IPS-20b (cell line): Measurements from ENCODE around the gene EID3.

ENCODE experiments used
- H3K27ac ChIP-seq: one replicate; pipeline ENCODE4 v1.5.1; 2013; ENCODE audit warnings: low read length
- H3K27me3 ChIP-seq: 2 replicates; pipeline ENCODE4 v1.6.1; 2013; ENCODE audit warnings: mild to moderate bottlenecking, low read length, inconsistent platforms; ENCODE audit not compliant: insufficient read depth
- H3K36me3 ChIP-seq: 2 replicates; pipeline ENCODE4 v1.6.1; 2013; ENCODE audit warnings: low read depth, mild to moderate bottlenecking, inconsistent platforms, low read length, moderate library complexity; ENCODE audit not compliant: insufficient read depth
- H3K4me1 ChIP-seq: 2 replicates; pipeline ENCODE4 v1.6.1; 2013; ENCODE audit warnings: mild to moderate bottlenecking, control low read depth, inconsistent platforms, low read length, moderate library complexity; ENCODE audit not compliant: insufficient read depth
- H3K4me3 ChIP-seq: 2 replicates; pipeline ENCODE4 v1.5.1; 2013; ENCODE audit warnings: mild to moderate bottlenecking, low read length, inconsistent platforms
- H3K9ac ChIP-seq: 2 replicates; pipeline ENCODE4 v1.6.1; 2013; ENCODE audit warnings: low read depth, mild to moderate bottlenecking, inconsistent platforms, low read length, moderate library complexity
- H3K9me3 ChIP-seq: 2 replicates; pipeline ENCODE4 v1.6.1; 2013; ENCODE audit warnings: mild to moderate bottlenecking, low read depth, low read length, inconsistent platforms; ENCODE audit not compliant: insufficient read depth

The EID3 gene

DNA sequence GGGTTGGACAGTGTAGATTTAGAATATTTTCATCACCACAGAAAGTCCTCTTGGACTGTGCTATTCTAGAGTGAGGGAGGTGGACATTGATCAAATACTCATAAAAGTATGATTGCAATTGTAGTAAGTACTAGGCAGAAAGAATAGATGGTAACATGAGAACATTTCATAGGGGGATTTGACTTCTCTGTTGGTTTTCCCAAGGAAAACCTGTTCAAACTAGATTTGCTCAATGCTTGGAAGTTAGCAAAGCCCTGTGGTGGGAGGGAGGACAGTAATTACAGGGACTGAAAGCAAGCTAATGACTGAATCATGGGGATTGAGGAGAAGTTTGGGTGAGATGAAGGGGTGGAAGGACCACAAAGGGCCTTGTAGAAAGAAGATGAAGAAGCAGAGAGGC, 24.4 kb upstream of the EID3 start:
- H3K9me3 ChIP-seq = no peaks in the 10 kb centered on the region
- no peak overlapping the region for H3K9ac ChIP-seq
- no peaks in the 10 kb centered on the region for H3K4me1 ChIP-seq
- no peaks in the 10 kb centered on the region for H3K36me3 ChIP-seq
- no peaks in the 10 kb centered on the region for H3K27me3 ChIP-seq
- no peak overlapping the region for H3K4me3 ChIP-seq
- H3K27ac ChIP-seq = no peak overlapping the region

DNA sequence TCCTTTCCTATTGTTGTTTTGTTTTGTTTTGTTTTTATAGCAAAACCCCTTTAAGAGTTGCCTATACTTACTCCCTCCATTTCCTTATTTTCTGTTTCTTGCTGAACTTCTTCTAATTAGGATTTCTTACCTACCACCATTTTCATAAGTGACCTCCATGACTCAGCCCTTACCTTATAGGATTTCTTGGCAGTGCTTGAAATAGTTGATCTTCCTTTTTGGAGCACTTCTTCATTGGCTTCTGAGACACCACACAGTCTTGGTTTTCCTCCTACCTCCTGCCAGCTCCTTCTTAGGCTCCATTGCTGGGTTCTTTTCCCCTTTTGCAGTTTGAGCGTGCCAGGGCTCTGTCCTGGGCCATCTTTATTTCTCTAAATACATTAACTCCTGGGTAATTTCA, 23.4 kb upstream of the EID3 start:
- H3K36me3 ChIP-seq = no peaks in the 10 kb centered on the region
- no peak overlapping the region for H3K9ac ChIP-seq
- no peaks in the 10 kb centered on the region for H3K9me3 ChIP-seq
- no peaks in the 10 kb centered on the region for H3K4me1 ChIP-seq
- no peaks in the 10 kb centered on the region for H3K27me3 ChIP-seq
- H3K27ac ChIP-seq = no peak overlapping the region
- H3K4me3 ChIP-seq = no peak overlapping the region

DNA sequence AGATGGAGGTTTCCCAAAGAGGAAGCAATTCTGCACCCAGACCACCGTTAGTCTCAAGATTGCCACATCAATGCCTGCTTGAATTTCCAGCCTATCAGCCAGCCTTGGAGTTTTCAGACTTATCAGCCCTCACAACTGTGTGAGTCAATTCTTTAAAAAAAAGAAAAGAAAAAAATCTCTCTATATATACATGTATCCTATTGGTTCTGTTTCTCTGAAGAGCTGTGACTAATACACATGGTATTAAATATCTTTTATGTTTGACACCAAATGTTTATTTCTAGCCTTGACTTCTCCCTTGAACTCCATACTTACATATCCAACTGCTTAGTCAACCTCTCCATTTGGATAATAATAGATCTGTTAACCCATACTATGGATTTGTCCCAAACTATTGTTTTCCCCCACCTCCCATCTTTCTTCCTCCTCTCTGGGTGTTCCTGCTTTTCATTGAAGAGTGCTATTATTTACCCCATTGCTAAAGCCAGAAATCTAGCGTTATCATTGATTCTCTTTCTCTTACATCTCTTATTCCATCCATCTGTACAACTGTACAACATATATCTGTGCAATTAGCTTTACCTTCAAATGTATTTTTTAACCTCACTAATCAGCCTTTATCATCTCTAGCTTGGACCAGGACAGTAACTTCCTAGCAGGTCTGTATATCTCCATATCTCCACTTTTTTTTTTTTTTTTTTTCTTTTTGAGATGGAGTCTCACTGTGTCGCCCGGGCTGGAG, 22.7 kb upstream of the EID3 start:
- H3K9ac ChIP-seq = no peak overlapping the region
- H3K4me1 ChIP-seq = peaks cover under 1% of the 10 kb centered on the region; the same call in 1 of the 2 replicates
- H3K4me3 ChIP-seq = no peak overlapping the region
- no peaks in the 10 kb centered on the region for H3K9me3 ChIP-seq
- no peaks in the 10 kb centered on the region for H3K36me3 ChIP-seq
- no peak overlapping the region for H3K27ac ChIP-seq
- H3K27me3 ChIP-seq = no peaks in the 10 kb centered on the region

DNA sequence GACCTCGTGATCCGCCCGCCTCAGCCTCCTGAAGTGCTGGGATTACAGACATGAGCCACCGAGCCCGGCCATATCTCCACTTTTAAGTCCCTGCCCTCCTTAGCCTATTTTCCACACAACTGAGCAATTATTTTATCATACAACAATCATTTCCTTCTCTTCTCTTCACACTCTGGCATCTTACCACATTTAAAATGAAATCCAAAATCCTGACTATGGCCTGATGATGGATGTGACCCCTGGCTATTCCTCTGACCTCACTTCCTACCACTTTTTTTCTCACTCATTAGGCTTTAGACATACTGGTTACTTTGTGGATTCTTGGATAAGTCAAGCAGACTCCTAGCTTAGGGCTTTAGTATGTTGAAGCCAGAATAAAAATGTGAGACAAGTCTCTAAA, 21.9 kb upstream of the EID3 start:
- no peaks in the 10 kb centered on the region for H3K36me3 ChIP-seq
- H3K4me3 ChIP-seq = no peak overlapping the region
- no peaks in the 10 kb centered on the region for H3K9me3 ChIP-seq
- H3K27ac ChIP-seq = no peak overlapping the region
- H3K4me1 ChIP-seq = peaks cover 6% of the 10 kb centered on the region; the same call in 1 of the 2 replicates
- H3K9ac ChIP-seq = no peak overlapping the region
- H3K27me3 ChIP-seq = no peaks in the 10 kb centered on the region

DNA sequence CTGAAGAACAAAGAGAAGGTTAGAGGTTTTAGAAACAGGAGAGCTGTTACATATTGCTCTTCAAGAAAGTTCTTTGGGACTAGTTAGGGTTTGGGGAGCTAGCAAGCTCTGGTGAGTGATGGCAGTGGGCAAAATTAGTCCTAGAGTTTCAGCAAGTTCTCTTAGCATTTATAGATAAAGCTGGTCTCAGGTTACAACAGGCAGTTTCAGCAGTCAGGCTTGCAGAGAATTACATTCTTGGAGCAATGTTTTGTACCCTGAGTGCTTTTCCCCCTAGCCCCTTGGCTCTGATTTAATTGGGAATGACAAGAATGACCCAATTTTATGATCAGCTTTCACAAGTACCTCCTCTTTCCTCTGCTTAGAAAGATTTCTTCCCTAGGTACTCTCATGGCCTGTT, 21.4 kb upstream of the EID3 start:
- Histone ChIP-seq H3K27ac (no peak overlapping the region), H3K4me3 (no peak overlapping the region)

DNA sequence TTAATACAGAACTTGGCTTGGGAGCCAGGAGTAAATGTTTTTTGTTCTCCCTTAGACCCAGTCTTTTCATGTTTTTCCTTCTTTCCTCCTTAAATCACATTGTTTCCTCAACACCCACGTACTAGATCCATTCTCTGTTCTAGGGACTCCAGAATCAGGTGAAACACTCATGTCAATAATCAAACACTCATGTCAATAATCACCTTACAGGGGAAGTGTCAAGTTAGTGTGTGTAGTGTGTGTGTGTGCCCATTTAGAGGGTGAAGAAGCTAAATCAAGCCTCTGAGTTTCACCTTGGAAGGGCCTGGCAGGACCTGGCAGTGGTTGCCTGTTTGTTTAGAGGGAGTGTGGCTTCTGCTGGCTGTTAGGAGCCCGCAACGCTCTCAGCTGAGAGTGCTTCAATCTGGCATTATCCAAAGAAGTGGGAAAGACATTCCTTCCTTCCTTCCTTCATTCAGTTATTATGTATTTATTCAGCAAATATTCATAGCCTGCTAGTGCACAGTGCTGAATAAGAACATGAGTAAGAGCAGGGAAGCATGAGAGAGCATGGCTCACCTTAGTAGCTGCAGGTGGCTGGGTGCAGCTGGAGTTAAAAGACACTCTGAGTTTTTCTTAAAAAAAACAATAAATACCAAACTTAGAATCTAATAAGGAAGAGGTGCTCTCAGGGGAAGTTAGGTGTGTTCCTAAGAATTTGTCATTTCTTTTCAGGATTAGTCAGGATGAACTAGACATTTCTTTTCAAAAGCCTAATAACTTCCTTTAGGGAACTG, 17.6 kb upstream of the EID3 start:
- Histone ChIP-seq H3K27me3 (no peaks in the 10 kb centered on the region), H3K4me1 (peaks cover 6% of the 10 kb centered on the region; the same call in 1 of the 2 replicates), H3K9me3 (no peaks in the 10 kb centered on the region), H3K9ac (peak overlapping the region; percentile 88; the same call in 1 of the 2 replicates), H3K36me3 (0 out of 2 replicates have a peak, but pooled peaks cover 3% of the 10 kb centered on the region), H3K4me3 (peak overlapping the region; percentile 80; the same call in 1 of the 2 replicates), H3K27ac (peak overlapping the region; percentile 54)

More for the DNA sequence above, 21.4 kb upstream of the EID3 start:
- H3K36me3 ChIP-seq = no peaks in the 10 kb centered on the region
- no peaks in the 10 kb centered on the region for H3K27me3 ChIP-seq
- H3K4me1 ChIP-seq = peaks cover 6% of the 10 kb centered on the region; the same call in 1 of the 2 replicates
- no peaks in the 10 kb centered on the region for H3K9me3 ChIP-seq
- no peak overlapping the region for H3K9ac ChIP-seq

DNA sequence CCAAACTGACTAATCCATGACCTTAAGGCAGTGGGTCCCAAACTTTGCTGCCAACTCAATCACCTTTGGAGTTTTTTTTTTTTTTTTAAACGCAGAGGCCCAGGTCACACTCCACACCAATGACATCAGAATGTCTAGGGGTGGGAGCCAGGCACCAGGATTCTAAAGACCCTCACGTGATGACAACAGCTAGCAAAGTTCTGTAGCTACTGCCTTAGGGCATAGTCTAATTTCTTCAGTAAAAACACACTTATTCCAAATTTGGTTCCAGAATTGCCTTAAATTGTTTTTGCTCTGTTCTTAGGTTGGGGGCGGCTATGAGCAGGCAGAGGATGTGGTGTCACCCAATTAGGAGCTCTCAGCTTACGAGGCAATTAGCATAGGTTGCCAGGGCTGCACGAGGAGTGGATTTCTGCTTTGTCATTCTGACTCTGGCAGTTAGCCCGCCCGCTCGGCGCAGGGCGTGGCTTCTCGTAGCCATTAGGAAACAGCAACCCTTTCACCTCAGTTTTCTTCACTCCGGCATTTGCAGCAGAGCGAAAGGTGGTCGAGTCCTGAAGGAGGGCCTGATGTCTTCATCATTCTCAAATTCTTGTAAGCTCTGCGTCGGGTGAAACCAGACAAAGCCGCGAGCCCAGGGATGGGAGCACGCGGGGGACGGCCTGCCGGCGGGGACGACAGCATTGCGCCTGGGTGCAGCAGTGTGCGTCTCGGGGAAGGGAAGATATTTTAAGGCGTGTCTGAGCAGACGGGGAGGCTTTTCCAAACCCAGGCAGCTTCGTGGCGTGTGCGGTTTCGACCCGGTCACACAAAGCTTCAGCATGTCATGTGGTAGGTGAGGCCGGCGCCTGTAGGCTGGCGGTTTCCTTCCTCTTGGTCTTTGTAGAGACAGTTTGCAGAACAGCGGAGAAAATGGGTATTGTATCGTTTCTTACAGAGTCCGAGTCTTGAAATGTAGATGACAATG, 16.7 kb upstream of the EID3 start:
- H3K9ac ChIP-seq = peak overlapping the region; percentile 88
- peaks cover 7% of the 10 kb centered on the region; the same call in 1 of the 2 replicates for H3K36me3 ChIP-seq
- peaks cover 8% of the 10 kb centered on the region for H3K4me1 ChIP-seq
- no peaks in the 10 kb centered on the region for H3K27me3 ChIP-seq
- peak overlapping the region; percentile 54 for H3K27ac ChIP-seq
- peak overlapping the region; percentile 80 for H3K4me3 ChIP-seq
- H3K9me3 ChIP-seq = no peaks in the 10 kb centered on the region

DNA sequence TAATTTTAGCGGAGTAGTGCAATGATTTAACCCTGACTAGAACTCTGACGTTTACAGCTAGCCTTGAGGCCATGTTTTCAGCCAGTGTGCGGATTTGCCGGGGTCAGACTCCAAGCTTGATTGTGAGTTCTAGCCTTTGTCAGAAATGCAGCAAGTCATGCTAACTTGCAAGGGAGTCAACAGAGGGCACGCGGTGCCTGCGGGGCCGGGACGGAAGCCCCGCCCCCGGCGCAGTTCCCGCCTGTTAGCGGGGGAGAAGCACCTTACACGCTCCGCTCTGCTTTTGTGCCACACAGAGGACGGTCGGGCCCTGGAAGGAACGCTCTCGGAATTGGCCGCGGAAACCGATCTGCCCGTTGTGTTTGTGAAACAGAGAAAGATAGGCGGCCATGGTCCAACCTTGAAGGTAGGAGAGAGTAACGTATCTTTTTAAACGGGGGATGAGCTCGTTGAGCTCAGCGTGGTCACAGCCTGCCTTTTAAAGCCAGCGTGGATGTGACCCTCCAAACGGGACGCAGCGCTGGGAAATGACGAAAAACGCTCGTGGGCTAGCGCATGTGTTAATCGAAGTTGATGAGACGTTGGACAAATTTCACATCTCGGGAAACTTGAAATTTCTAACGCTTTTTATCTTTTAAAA, 14.8 kb upstream of the EID3 start:
- Histone ChIP-seq H3K36me3 (peaks cover 21% of the 10 kb centered on the region), H3K4me1 (peaks cover 17% of the 10 kb centered on the region), H3K27me3 (no peaks in the 10 kb centered on the region), H3K9me3 (no peaks in the 10 kb centered on the region), H3K9ac (peak overlapping the region; percentile 88), H3K4me3 (peak overlapping the region; percentile 80), H3K27ac (peak overlapping the region; percentile 41)

DNA sequence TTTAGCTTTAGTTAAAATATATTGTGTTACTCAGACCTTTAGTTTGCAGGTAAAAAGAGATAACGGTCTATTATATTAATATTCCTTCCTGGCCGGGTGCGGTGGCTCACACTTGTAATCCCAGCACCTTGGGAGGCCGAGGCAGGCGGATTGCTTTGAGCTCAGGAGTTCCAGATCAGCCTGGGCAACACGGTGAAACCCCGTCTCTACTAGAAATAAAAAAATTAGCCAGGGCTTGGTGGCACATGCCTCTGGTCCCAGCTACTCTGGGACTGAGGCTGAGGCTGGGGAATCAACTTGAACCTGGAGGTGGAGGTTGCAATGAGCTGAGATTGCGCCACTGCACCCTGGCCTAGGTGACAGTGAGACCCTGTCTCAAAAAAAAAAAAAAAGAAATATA, 13.2 kb upstream of the EID3 start:
- Histone ChIP-seq H3K27ac (no peak overlapping the region), H3K9me3 (no peaks in the 10 kb centered on the region), H3K9ac (no peak overlapping the region), H3K4me1 (peaks cover 17% of the 10 kb centered on the region), H3K4me3 (0 out of 2 replicates have a peak overlapping the region, but pooled peaks have one; percentile 80), H3K27me3 (no peaks in the 10 kb centered on the region), H3K36me3 (peaks cover 33% of the 10 kb centered on the region)

DNA sequence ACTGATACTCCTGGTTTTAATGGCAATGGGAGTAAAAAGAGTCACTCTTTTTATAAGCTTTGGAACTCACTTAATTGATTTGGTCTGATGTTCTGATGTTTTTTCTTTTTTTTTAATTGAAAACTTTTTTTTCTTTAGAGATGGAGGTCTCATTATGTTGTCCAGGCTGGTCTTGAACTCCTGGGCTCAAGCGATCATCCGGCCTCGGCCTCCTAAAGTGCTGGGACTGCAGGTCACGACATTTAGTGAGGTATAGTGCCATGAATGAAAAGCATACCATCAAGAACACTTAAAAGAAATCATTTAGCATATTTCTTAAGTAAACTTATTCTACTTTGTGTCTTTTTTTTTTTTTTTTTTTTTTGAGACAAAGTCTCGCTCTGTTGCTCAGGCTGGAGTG, 12.7 kb upstream of the EID3 start:
- Histone ChIP-seq H3K4me3 (no peak overlapping the region), H3K36me3 (peaks cover 38% of the 10 kb centered on the region), H3K9me3 (no peaks in the 10 kb centered on the region), H3K27ac (no peak overlapping the region), H3K27me3 (no peaks in the 10 kb centered on the region), H3K4me1 (peaks cover 17% of the 10 kb centered on the region), H3K9ac (no peak overlapping the region)
